ENCODE results near the gene FOXJ1.

FOXJ1 gene

GRCh38 chr17:76123191-76123499, 17.9 kb downstream of the FOXJ1 start:
- DNase-seq: no peak

DNA sequence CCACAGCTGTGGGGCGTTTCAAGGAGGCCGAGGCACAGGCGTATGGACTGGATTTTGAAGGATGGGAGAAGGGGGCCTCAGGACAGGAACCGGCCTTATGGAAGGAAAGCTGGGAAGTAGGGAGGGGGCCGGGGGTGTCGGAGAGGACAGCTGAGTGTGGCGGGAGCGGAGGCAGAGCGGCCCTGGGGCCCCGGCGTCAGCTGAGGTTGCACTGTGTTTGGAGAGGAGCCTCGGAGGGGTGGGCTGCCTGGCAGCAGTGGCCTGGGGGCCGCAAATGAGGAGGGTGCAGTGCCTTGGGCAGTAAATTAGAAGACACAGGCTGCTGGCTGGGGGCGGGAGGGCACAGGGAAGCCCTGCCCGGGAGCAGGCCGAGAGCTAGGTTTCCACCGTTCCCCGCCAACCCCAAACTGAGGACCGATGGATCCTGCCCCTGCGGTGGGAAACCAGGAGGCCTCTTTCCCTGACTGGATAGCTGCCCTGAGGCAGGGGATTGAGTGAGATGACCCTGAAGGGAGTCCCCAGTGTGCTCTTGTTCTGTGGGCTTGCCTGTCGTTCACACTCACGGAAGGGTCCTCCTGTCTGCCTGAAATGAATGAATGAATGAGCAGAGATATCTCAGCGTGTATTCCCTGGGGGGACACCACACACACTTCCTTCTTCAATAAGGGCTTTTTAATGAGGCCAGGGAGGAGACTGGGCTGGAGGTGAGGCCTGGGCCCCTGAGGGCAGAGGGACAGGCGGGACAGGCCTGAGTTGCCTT, 18.4 kb downstream of the FOXJ1 start:
- DNase-seq: no peak

DNA sequence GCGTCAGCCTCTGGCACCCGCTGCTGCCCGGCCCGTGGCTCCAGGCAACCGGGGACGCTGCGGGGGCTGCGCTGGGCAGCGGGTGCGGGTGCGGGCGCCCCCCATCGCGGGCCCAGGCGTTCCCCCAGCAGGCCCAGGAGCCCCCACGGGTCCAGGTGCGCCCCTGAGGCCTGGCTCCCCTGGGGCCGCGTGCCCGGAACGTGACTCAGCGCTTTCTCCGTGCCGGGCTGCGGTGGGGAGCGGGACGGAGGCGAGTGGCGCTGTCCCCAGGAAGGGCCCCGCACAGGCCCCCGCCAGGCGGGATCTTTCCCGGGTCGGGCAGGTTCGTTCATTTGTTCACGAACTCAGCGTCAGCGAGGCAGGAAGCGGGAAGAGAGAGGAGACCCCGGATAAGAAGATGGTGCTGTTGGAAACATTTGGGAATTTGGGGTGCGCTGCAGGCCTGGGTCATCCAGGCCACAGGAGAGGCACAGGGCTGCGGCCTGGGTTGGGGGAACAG, 19.1 kb downstream of the FOXJ1 start:
- DNase-seq: no peak

DNA sequence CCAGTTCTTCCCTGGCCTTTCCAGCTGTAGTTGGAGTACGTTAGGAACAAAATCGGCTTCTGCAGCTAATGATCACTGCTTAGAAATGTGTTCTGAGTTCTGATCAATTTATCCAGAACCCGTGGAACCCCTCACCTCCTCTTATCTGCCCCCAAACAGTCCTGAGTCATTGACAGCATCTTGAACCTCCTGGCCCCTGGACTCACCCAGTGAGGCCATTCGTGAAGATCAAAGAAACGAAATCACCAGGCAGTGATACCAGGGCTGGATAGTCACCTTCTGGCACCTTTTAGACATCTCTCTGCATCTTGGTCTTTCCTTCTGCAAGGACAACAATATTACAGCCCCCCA, 20.4 kb downstream of the FOXJ1 start:
- no peak for DNase-seq

GRCh38 chr17:76119409-76120371, 21.4 kb downstream of the FOXJ1 start:
- DNase-seq: no peak

DNA sequence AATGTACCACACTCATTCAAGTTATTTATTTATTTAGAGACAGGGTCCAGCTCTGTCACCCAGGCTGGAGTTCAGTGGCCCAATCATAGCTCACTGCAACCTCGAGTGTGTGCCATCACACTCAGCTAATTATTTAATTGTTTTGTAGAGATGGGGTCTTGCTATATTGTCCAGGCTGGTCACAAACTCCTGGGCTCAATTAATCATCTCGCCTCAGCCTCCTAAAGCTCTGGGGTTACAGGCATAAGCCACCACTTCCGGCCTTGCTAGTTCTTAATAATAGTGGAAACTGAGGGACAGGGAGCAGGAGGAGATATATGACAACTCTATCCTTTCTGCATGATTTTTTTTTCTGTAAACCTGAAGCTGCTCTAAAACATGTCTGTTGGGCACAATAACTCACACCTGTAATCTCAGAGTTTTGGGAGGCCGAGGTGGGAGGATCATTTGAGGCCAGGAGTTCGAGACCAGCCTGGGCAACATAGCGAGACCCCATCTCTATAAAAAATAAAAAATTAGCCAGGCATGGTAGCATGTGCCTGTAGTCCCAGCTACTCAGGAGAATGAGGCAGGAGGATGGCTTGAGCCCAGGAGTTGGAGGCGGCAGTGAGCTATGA, 25.8 kb downstream of the FOXJ1 start:
- no peak for DNase-seq

GRCh38 chr17:76111956-76112355, 29.1 kb downstream of the FOXJ1 start:
- DNase-seq: no peak

- no peak for DNase-seq
Measured at GRCh38 chr17:76107509-76107908, 33.5 kb downstream of the FOXJ1 start.

DNA sequence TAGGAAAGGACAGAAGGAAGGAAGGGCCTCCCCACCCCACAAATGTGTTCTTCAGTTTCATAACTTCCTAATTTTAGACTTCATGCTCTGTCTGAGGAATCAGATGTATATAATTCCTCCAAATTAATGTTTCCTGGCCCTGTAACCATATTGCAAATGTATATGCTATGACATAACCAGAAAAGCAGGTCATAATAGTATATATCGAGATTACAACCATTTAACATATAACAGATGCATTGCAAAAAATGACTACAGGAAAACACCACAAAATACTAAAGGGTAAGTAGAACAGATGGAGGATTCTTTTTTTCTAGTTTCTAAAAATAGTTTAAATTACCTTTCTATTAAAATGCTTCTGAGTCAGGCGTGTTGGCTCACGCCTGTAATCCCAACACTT, 34.3 kb downstream of the FOXJ1 start:
- no peak for DNase-seq

DNA sequence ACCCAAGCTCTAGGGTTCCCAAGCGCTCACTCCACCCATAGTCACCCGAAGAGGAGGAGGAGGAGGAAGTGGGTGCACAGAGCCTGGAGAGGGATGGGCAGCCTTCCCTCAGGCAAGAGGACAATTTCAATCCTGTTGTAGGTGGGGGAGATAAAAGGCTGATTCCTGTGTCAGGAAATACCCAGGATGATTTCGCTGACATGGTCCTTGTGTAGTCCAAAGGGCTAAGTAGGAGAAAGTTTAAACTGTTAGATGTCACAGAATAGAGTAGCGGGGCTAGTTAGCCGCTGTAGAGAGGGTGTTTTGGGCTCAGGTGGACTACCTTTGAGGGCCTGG, 36.2 kb downstream of the FOXJ1 start:
- DNase-seq: no peak

- DNase-seq: no peak
Measured at GRCh38 chr17:76104140-76104895, 36.7 kb downstream of the FOXJ1 start.

- DNase-seq: peak; percentile 90
Measured at GRCh38 chr17:76103274-76104139, 37.5 kb downstream of the FOXJ1 start, which contains the start of gene EXOC7. Gene EXOC7 (minus strand): TSS chr17:76103787. CDS start chr17:76103692, 95 bp downstream.

- no peak for DNase-seq
Measured at GRCh38 chr17:76102944-76103273, 38.1 kb downstream of the FOXJ1 start.

GRCh38 chr17:76097716-76098295, 43.2 kb downstream of the FOXJ1 start:
- DNase-seq: no peak

- DNase-seq: no peak
Measured at GRCh38 chr17:76095943-76096342, 45.1 kb downstream of the FOXJ1 start.

- no peak for DNase-seq
Measured at GRCh38 chr17:76094046-76094445, 47.0 kb downstream of the FOXJ1 start.

- DNase-seq: no peak
Measured at GRCh38 chr17:76092526-76093413, 48.3 kb downstream of the FOXJ1 start.

- no peak for DNase-seq
Measured at GRCh38 chr17:76091526-76092286, 49.3 kb downstream of the FOXJ1 start.

DNA sequence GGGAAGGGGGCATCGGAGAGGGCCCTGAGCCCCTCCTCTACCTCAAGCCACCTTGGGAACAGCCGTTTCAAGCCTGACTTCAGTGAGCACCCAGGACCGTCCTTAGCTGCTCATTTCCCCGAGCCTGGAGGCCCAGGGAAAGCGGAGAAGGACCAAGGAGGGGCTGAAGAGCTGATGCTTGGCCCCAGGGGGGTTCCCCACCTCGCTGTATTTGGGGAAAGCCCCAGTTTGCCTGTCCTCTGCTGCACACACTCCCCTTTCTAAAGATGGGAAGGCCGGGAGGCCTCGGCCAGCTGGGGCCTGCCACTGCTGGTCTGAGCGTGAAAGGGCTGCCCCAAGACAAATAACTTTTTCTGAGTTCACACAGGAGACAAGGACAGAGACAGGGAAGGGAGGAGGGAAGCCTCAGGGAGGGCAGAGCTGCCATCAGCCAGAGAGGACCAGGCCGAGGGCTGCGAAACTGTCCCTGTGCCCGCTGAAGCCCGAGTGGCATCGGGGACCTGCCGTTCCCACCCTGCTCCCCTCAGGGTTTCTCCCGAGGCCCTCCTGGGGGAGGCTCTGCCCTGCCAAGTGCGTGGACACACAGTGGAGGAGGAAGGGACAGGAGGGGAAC, 50.4 kb downstream of the FOXJ1 start:
- DNase-seq: no peak
